Right renal cortex interstitium (tissue), 3 donors: ENCODE results near the gene QRICH1. TPM values are rescaled to one million over a fixed set of nuclear protein-coding genes. Genes with fewer than 3 reads are reported as not detected.

ENCODE experiments used
- polyA plus RNA-seq, 3 donors: library from polyadenylated mRNA; unstranded; fragments of 120-200 nt; gene quantifications; one replicate each; pipeline ENCODE4 v1.2.1, GENCODE V29; 2013; ENCODE audit not compliant: insufficient read length in 3 of 3

The QRICH1 gene
- polyA plus RNA-seq, 3 donors: 84.1 to 89.5 (median 86.9) TPM

Other genes with a start within 250 kb of the QRICH1 start
- gene PRKAR2A, start 246.2 kb downstream of the QRICH1 start, polyA plus RNA-seq: 10 to 100 TPM; 43.9 to 53.6 (median 50.5) TPM
- gene SLC25A20, start 195.2 kb downstream of the QRICH1 start, polyA plus RNA-seq: 10 to 100 TPM; 21.5 to 26.1 (median 22.9) TPM
- 10 to 100 TPM; 67.7 to 76.3 (median 70.4) TPM for gene ARIH2, start 175.2 kb downstream of the QRICH1 start, polyA plus RNA-seq
- gene P4HTM, start 103.8 kb downstream of the QRICH1 start, polyA plus RNA-seq: 10 to 100 TPM; 39.1 to 42.3 (median 41.2) TPM
- 100 to 1,000 TPM; 153 to 177 (median 168) TPM for gene WDR6, start 86.7 kb downstream of the QRICH1 start, polyA plus RNA-seq
- gene DALRD3, start 75.5 kb downstream of the QRICH1 start, polyA plus RNA-seq: 10 to 100 TPM; 76.4 to 85.5 (median 80.5) TPM
- gene NDUFAF3, start 72.0 kb downstream of the QRICH1 start, polyA plus RNA-seq: 10 to 100 TPM; 52.9 to 75.4 (median 62.6) TPM
- gene IMPDH2, start 64.7 kb downstream of the QRICH1 start, polyA plus RNA-seq: 100 to 1,000 TPM; 217 to 226 (median 221) TPM
- gene QARS1, start 10.7 kb upstream of the QRICH1 start, polyA plus RNA-seq: 100 to 1,000 TPM; 295 to 318 (median 300) TPM
- gene USP19, start 26.8 kb upstream of the QRICH1 start, polyA plus RNA-seq: 10 to 100 TPM; 60.2 to 63.0 (median 62.4) TPM
- 100 to 1,000 TPM; 352 to 390 (median 365) TPM for gene LAMB2, start 39.0 kb upstream of the QRICH1 start, polyA plus RNA-seq
- gene CCDC71, start 72.3 kb upstream of the QRICH1 start, polyA plus RNA-seq: 10 to 100 TPM; 24.5 to 25.8 (median 25.7) TPM
- 10 to 100 TPM; 41.5 to 43.8 (median 43.4) TPM for gene KLHDC8B, start 77.5 kb upstream of the QRICH1 start, polyA plus RNA-seq
- 10 to 100 TPM in 1 of 3 donors, 1 to 10 TPM in 2; 8.8 to 10.0 (median 9.4) TPM for gene C3orf62, start 183.2 kb upstream of the QRICH1 start, polyA plus RNA-seq
- gene USP4, start 246.0 kb upstream of the QRICH1 start, polyA plus RNA-seq: 10 to 100 TPM; 61.6 to 64.0 (median 63.3) TPM